SK-N-SH (cell line): ENCODE results near the gene LST1. TPM values are rescaled to one million over a fixed set of nuclear protein-coding genes. Genes with fewer than 3 reads are reported as not detected.
A peak's percentile ranks its signal among the peaks of the same experiment; 100 is the strongest.

ENCODE experiments used
- CTCF ChIA-PET: fragments of 300-600, 350-600 bp; formaldehyde crosslinking; extraction: SDS; loops from one replicate; lab custom pipeline; 2021; lab: Yijun Ruan, JAX
- POLR2A ChIA-PET: fragments of 350-600 bp; sonication (Branson Sonifier 250); formaldehyde crosslinking; extraction: SDS; loops from one replicate; lab custom pipeline; 2020; ENCODE audit warnings: antibody characterized with exemption, inconsistent platforms; lab: Yijun Ruan, JAX
- DNase-seq: peaks from one replicate; pipeline ENCODE4 v3.0.0; 2012
- H2AFZ ChIP-seq: fragments of 200-600 bp; sonication (generic); 2 replicates; pipeline ENCODE4 v1.8.1; 2016; ENCODE audit warnings: antibody characterized with exemption, mild to moderate bottlenecking, low read depth
- H3F3A ChIP-seq: fragments of 200-600 bp; sonication (generic); replicated peaks from 2 replicates; pipeline ENCODE3; 2016; ENCODE audit warnings: antibody characterized with exemption, mild to moderate bottlenecking; ENCODE audit not compliant: insufficient read depth
- H3K27ac ChIP-seq, 2 experiments: fragments of 200-500 bp in 1 of 2; fragments of 200-600 bp in 1 of 2; sonication (Bioruptor generic) in 1 of 2; sonication (generic), shearing (Covaris generic) in 1 of 2; 2 replicates each; pipeline versions ENCODE4 v1.5.1 to v1.6.1; 2014 to 2016; ENCODE audit warnings: low read depth in 2 of 2, inconsistent platforms in 1 of 2, low read length in 1 of 2, mild to moderate bottlenecking in 1 of 2, mixed read lengths in 1 of 2
- H3K27me3 ChIP-seq: fragments of 200-600 bp; sonication (generic), shearing (Covaris generic); 2 replicates; pipeline ENCODE4 v1.6.1; 2016; ENCODE audit warnings: mixed run types; ENCODE audit not compliant: insufficient read depth
- H3K36me3 ChIP-seq, 2 experiments: fragments of 200-500 bp in 1 of 2; fragments of 200-600 bp in 1 of 2; sonication (Bioruptor generic) in 1 of 2; sonication (generic) in 1 of 2; replicated peaks in 1 of 2; 2 replicates each; pipeline versions ENCODE3 to v1.5.1; 2014 to 2016; ENCODE audit warnings: low read length in 1 of 2, mild to moderate bottlenecking in 1 of 2; ENCODE audit not compliant: insufficient read depth in 2 of 2, control insufficient read depth in 1 of 2
- H3K4me1 ChIP-seq, 2 experiments: fragments of 200-500 bp in 1 of 2; fragments of 200-600 bp in 1 of 2; sonication (Bioruptor generic) in 1 of 2; sonication (generic), shearing (Covaris generic) in 1 of 2; 2 replicates each; pipeline versions ENCODE4 v1.5.1 to v1.6.1; 2014 to 2016; ENCODE audit warnings: low read depth in 1 of 2, low read length in 1 of 2, mixed run types in 1 of 2; ENCODE audit not compliant: insufficient read depth in 2 of 2, control insufficient read depth in 1 of 2
- H3K4me2 ChIP-seq: fragments of 200-600 bp; sonication (generic), shearing (Covaris generic); 2 replicates; pipeline ENCODE4 v1.6.1; 2017; ENCODE audit warnings: mixed run types
- H3K4me3 ChIP-seq, 2 experiments: fragments of 200-500 bp in 1 of 2; fragments of 200-600 bp in 1 of 2; sonication (Bioruptor generic) in 1 of 2; sonication (generic), shearing (Covaris generic) in 1 of 2; 2 replicates each; pipeline versions ENCODE4 v1.5.1 to v1.8.1; 2014 to 2016; ENCODE audit warnings: low read depth in 2 of 2, inconsistent platforms in 1 of 2, low read length in 1 of 2, mild to moderate bottlenecking in 1 of 2, mixed read lengths in 1 of 2, moderate library complexity in 1 of 2
- H3K79me2 ChIP-seq: fragments of 200-600 bp; sonication (generic); 2 replicates; pipeline ENCODE4 v1.8.1; 2017; ENCODE audit warnings: mild to moderate bottlenecking; ENCODE audit not compliant: insufficient read depth
- H3K9ac ChIP-seq: fragments of 200-600 bp; sonication (generic); 2 replicates; pipeline ENCODE4 v1.6.1; 2017; ENCODE audit warnings: mixed run types
- H3K9me2 ChIP-seq: fragments of 200-600 bp; sonication (generic); 2 replicates; pipeline ENCODE4 v1.6.1; 2017; ENCODE audit warnings: mixed run types
- H3K9me3 ChIP-seq: fragments of 200-600 bp; sonication (generic); 2 replicates; pipeline ENCODE4 v1.6.1; 2017; ENCODE audit warnings: mixed run types, mild to moderate bottlenecking, moderate library complexity
- H4K20me1 ChIP-seq: fragments of 200-600 bp; sonication (generic); 2 replicates; pipeline ENCODE4 v1.6.1; 2017; ENCODE audit warnings: mild to moderate bottlenecking, mixed run types; ENCODE audit not compliant: insufficient read depth
- CHD2 ChIP-seq: fragments of 150-350 bp; IDR thresholded peaks from 2 replicates; pipeline ENCODE4 v1.6.1; 2018; ENCODE audit warnings: low read length; ENCODE audit not compliant: partially characterized antibody
- EZH2phosphoT487 ChIP-seq: fragments of 200-600 bp; sonication (generic); IDR thresholded peaks from 2 replicates; pipeline ENCODE4 v1.6.1; 2017; ENCODE audit warnings: low read depth, mixed run types, mild to moderate bottlenecking, antibody characterized with exemption, moderate library complexity, borderline replicate concordance
- FOSL2 ChIP-seq: IDR thresholded peaks from 2 replicates; pipeline ENCODE4 v1.4.0; 2012; ENCODE audit warnings: low read depth, mild to moderate bottlenecking, moderate library complexity, borderline replicate concordance
- FOXJ3 ChIP-seq: sonication (generic); formaldehyde crosslinking; IDR thresholded peaks from 2 replicates; pipeline ENCODE4 v1.5.1; 2020; ENCODE audit warnings: mild to moderate bottlenecking, missing genetic modification reagents
- GABPA ChIP-seq: IDR thresholded peaks from 2 replicates; pipeline ENCODE4 v1.4.0; 2012; ENCODE audit warnings: low read depth, mild to moderate bottlenecking
- NRF1 ChIP-seq: IDR thresholded peaks from 2 replicates; pipeline ENCODE4 v1.6.1; 2012; ENCODE audit warnings: low read depth, mild to moderate bottlenecking, low read length
- RFX5 ChIP-seq: IDR thresholded peaks from 2 replicates; pipeline ENCODE4 v1.6.1; 2012; ENCODE audit warnings: mild to moderate bottlenecking, improper control_type of control experiment, low read length
- WGBS: methylation state at CpG from one replicate; pipeline ENCODE4 v1.1.6; 2017; ENCODE audit warnings: low lambda C conversion rate; 5-methylcytosine and 5-hydroxymethylcytosine counted together
- polyA plus RNA-seq, 3 experiments: library from polyadenylated mRNA; depleted of rRNA; stranded (reverse); fragments of >200 nt; gene quantifications; 2 replicates each; pipeline ENCODE4 v1.2.3, GENCODE V29; 2012
- TF ChIP-seq, protein P1 (sequence below): fragments of 200-600 bp; sonication (generic); IDR thresholded peaks from 2 replicates; pipeline ENCODE4 v1.6.1; 2017; ENCODE audit warnings: antibody characterized with exemption, mild to moderate bottlenecking, moderate library complexity
- TF ChIP-seq, protein P2 (sequence below): fragments of 150-350 bp; IDR thresholded peaks from 2 replicates; pipeline ENCODE4 v1.6.1; 2016; ENCODE audit warnings: mild to moderate bottlenecking, low read depth, low read length
- TF ChIP-seq, protein P3 (sequence below): fragments of 150-350 bp; IDR thresholded peaks from 2 replicates; pipeline ENCODE4 v1.6.1; 2017; ENCODE audit warnings: antibody characterized with exemption, low read length, low read depth, borderline replicate concordance
- TF ChIP-seq, protein P4 (sequence below): IDR thresholded peaks from 2 replicates; pipeline ENCODE4; 2012

Gene LST1
- polyA plus RNA-seq, 1 of the 3 experiments (the other 2 are of a cell fraction), result not detected

DNA sequence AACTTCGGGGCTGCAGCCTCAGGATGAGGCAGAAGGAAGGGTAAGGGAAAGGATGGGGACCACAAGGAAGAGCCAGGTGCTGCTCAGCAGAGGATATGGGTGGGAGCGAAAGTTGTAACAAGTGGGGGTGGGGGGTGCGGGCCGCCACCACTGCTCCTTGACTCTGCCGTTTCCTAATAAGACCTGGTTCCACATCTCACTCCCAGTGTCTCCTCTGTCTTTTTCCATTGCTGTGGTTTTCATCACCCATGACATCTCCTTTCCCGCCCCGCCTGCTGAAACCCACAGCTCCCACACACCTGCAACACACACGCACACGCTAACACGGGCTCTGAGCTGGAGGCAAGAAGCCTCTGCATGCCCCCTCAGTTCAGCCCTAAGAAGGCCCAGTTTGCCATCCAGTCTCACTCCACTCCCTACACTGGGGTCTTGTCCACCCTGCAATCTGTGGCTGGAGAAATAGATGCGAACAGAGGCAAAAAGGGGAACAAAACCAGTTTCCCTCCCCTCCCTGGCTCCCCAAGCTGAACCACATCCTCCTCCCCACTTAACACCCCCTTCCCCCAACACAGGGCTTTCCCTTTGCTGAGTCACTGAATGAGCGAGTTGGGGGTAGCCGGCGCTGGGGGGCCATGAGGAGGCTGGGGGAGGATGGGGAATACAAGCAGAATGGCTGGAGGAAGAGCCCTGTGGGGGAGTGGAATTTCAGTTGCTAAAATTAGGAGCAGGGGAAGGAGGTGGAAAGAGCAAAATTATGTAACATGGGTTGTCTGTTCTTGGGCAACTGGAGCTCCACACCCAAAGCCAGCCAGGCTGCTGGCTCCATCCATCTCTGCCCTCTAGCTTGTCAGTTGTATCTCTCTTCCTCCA, 27.2 kb upstream of the LST1 start (continued):
- TF ChIP-seq, protein P1, sequence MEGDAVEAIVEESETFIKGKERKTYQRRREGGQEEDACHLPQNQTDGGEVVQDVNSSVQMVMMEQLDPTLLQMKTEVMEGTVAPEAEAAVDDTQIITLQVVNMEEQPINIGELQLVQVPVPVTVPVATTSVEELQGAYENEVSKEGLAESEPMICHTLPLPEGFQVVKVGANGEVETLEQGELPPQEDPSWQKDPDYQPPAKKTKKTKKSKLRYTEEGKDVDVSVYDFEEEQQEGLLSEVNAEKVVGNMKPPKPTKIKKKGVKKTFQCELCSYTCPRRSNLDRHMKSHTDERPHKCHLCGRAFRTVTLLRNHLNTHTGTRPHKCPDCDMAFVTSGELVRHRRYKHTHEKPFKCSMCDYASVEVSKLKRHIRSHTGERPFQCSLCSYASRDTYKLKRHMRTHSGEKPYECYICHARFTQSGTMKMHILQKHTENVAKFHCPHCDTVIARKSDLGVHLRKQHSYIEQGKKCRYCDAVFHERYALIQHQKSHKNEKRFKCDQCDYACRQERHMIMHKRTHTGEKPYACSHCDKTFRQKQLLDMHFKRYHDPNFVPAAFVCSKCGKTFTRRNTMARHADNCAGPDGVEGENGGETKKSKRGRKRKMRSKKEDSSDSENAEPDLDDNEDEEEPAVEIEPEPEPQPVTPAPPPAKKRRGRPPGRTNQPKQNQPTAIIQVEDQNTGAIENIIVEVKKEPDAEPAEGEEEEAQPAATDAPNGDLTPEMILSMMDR, result no peak
- TF ChIP-seq, protein P2, sequence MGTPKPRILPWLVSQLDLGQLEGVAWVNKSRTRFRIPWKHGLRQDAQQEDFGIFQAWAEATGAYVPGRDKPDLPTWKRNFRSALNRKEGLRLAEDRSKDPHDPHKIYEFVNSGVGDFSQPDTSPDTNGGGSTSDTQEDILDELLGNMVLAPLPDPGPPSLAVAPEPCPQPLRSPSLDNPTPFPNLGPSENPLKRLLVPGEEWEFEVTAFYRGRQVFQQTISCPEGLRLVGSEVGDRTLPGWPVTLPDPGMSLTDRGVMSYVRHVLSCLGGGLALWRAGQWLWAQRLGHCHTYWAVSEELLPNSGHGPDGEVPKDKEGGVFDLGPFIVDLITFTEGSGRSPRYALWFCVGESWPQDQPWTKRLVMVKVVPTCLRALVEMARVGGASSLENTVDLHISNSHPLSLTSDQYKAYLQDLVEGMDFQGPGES, result no peak
- TF ChIP-seq FOXJ3 (CRISPR knock-in tag) (no peak), CHD2 (no peak)
- TF ChIP-seq, all 33 proteins: peak for 0

DNA sequence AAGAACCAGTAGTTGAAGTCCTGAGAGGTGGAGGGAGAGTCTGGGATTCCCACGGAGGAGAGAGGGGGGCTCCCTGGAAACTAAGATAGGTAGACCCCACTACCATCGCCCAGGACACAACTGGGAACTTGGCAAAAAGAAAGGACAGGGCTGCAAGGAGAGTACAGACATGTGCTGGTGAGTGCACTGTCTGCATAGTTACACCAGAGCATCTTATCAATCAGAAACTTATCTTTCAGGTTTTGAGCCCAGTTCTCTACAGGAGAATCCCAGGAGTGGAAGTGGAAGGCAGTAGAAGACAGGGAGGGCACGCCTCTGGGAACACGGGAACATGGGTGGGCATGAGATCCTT, 26.5 kb upstream of the LST1 start:
- H4K20me1 ChIP-seq, result no peaks in the 10 kb centered on the region
- no peaks in the 10 kb centered on the region for H3K27me3 ChIP-seq
- no peak for TF ChIP-seq CHD2
- no peak for TF ChIP-seq EZH2phosphoT487
- TF ChIP-seq, protein P1, result no peak
- TF ChIP-seq GABPA, result no peak
- TF ChIP-seq, protein P3, sequence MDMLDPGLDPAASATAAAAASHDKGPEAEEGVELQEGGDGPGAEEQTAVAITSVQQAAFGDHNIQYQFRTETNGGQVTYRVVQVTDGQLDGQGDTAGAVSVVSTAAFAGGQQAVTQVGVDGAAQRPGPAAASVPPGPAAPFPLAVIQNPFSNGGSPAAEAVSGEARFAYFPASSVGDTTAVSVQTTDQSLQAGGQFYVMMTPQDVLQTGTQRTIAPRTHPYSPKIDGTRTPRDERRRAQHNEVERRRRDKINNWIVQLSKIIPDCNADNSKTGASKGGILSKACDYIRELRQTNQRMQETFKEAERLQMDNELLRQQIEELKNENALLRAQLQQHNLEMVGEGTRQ, result no peak
- TF ChIP-seq NRF1, result no peak
- TF ChIP-seq FOSL2, result no peak
- TF ChIP-seq RFX5, result no peak
- TF ChIP-seq, protein P4, sequence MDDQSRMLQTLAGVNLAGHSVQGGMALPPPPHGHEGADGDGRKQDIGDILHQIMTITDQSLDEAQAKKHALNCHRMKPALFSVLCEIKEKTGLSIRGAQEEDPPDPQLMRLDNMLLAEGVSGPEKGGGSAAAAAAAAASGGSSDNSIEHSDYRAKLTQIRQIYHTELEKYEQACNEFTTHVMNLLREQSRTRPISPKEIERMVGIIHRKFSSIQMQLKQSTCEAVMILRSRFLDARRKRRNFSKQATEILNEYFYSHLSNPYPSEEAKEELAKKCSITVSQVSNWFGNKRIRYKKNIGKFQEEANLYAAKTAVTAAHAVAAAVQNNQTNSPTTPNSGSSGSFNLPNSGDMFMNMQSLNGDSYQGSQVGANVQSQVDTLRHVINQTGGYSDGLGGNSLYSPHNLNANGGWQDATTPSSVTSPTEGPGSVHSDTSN, result no peak
- TF ChIP-seq, all 33 proteins: peak for 0
- no peak overlapping the region for H2AFZ ChIP-seq
- H3F3A ChIP-seq, result peaks cover 33% of the 10 kb centered on the region
- no peaks in the 10 kb centered on the region for H3K9me3 ChIP-seq
- peaks cover 16 to 28% of the 10 kb centered on the region in 2 experiments for H3K36me3 ChIP-seq
- peaks cover 13% of the 10 kb centered on the region; the same call in 1 of the 2 replicates for H3K79me2 ChIP-seq
- POLR2A ChIA-PET, result interaction anchor here (0.9 kb wide), 1 partner anchor 9 kb away, joined by 3 read pairs; no protein-coding TSS in a partner anchor
- H3K9ac ChIP-seq, result no peak overlapping the region; the same call in 1 of the 2 replicates
- H3K27ac ChIP-seq, result peak overlapping the region in 1 of 2 experiments; percentile 77; a peak in 2 of 4 replicates
- peak overlapping the region; percentile 66; the same call in 1 of the 2 replicates for H3K4me2 ChIP-seq
- WGBS, result 80% methylated on average over 4 of the region's 4 CpGs
- DNase-seq, result no peak
- CTCF ChIA-PET, result interaction anchor here (1.5 to 5.7 kb wide), 3 partner anchors 11 to 39 kb away, joined by 3 to 29 read pairs (median 5); partner anchors contain the start of gene LTB
- peaks cover 0 to 20% of the 10 kb centered on the region in 2 experiments; a peak in 3 of 4 replicates for H3K4me1 ChIP-seq
- no peaks in the 10 kb centered on the region for H3K9me2 ChIP-seq
- H3K4me3 ChIP-seq, result no peak overlapping the region
